ENCODE results near the gene FBLN5.
"Not testable (repeated sequence)": the region's sequence is repeated elsewhere in the genome, so short reads cannot be mapped to it uniquely, and the experiment has no call there.

Gene FBLN5

DNA sequence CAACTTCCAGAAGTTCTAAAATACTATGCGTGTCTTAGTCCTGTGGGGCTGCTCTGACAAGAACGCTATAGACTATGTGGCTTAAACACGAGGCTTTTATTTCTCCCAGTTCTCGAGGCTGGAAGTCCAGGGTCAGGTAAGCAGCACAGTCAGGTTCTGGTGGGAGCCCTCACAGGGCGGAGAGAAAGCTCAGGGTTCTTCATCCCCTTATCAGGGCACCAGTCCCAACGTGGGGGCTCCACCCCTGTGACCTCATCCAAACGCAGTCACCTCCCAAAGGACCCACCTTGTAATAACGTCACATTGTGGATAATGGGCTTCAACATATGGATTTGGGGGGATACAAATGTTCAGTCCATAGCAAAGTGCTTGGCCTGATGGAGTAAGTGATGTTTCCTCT, 43.0 kb downstream of the FBLN5 start:
- no peak for DNase-seq

DNA sequence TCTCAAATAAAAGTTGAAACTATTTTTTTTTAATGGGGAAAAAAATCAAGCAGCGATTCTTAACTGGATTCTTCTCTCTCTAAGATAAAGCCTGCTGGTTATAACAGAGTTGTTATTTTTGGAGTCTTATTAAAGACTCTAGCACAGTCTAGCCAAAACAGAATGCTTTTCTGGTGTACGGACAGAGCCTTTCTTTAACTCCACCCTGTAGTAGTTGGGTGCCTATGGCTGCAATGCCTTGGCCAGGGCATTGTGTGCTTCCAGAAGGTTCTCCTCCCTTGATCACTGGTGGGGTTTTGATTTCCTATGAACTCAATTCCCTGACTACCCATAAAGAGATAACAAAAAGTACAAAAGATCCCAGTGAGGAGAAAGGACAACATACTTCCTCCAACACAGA, 44.4 kb downstream of the FBLN5 start:
- DNase-seq, result no peak

DNA sequence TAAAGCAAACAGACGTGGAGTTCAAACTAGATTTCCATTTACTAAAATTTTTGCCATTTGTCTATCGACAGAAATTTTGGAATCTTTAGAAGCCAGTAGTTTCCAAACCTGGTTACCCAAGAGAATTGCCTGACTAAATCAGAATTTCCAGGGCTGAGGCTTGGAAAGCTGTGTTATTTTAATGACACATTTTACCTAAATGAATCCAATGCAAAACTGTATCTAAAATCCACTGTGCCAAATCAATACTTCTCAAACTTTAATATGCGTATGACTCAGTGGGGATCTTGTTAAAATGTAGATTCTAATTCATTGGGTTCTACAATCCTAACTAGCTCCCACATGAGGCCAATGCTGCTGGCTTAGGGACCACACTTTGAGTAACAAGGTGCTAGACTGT, 45.2 kb downstream of the FBLN5 start:
- DNase-seq, result no peak

DNA sequence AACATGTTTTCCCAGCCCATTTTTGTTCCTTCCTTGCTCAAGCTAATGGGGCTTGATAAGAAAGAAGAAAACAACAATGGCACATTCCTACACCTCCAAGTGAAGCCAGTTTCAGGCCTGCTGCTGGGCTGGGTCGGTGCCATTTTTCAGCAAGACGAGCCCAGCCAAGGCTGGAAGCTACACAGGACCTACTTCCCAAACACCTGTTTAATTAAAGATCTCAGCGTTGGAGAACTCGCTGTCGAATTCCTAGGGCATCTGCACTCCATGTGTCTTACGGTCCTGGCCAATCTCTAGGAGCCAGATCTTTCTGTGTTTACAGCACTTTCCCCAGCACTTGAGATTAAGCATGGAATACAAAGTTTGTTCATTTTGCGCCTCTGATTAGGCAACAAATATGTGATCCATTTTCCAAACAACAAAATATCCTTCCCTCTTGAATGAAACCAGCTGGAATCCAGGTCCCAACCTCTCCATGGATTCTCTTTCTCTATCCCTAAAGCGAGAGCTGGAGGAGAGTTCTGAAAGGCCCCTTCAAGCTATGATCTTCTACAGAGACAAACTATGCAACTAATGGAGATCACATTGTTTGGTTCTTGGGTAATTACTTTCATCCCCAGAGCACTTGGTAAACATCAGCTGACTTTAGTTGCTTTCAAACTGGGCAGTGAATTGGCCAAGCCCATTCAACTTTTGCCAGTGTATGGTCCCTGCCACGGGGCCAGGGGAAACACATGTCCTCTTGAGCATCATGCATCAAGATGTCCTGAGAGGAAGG, 45.9 kb downstream of the FBLN5 start:
- no peak for DNase-seq

DNA sequence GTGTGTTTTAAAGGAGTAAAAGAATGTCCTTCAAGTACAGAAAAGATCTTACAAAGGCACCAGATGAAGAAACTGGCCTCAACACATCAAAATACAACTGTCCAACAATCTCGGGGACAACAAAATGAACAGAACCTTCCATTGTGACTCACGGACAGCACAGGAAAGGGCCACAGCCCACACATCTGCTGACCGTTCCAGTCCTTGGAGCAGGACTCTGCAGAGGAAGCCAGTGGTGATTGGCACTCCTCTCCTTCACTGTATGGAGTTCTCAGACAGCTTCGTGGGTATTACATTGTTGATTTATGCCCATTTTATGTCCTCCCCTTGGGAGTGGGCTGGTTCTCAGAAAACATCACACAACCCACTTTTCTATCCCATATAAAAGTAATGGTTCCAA, 47.7 kb downstream of the FBLN5 start:
- no peak for DNase-seq

DNA sequence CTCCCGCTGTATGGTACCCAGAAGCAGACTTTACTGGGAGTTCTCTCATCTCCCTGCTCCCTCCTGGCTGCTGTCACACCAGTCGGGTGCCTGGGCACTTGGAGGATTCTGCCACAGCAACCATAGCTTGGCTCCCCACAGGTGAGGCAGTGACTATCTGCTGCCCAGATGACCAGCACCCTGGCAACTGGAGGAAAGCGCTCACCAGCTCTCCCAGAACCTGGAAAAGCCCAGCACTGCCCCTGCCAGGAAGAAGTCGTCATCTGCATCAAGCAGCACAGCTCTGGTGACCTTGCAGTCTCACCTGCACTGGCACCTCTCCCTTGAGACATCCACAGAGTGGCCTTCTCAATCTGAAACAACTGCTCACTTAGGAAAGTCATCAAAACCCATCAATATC, 48.3 kb downstream of the FBLN5 start:
- DNase-seq, result no peak

DNA sequence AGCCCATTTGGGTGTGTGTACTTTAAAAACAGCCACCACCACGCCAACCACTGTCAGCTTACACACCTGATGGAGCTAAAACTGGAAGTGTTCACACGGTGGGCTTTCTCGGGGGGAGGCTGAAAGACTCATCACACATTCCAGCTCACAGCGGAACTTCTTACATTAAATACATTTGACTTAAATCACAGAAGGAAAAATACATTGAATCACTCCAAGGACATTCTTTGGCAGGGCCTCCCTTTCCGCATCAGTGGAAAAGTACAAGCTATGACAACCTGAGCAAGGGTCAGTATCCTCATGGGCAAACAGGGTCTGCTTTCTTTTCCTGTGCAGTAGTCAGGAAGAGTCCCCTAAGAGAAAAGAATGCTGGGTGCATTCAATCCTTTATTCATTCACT, 49.1 kb downstream of the FBLN5 start:
- DNase-seq, result no peak

DNA sequence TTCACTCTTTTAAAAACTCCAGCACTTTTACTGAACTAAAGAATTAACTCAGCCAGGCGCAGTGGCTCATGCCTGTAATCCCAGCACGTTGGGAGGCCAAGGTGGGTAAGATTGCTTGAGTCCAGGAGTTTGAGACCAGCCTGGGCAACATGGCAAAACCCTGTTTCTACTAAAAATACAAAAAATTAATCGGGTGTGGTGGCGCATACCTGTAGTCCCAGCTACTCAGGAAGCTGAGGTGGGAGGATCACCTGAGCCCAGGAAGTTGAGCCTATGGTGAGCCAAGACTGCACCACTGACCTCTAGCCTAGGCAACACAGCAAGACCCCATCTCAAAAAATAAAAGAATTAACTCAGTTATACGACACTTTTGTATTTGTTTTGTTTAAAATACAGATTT, 49.8 kb downstream of the FBLN5 start:
- not testable (repeated sequence) for DNase-seq

DNA sequence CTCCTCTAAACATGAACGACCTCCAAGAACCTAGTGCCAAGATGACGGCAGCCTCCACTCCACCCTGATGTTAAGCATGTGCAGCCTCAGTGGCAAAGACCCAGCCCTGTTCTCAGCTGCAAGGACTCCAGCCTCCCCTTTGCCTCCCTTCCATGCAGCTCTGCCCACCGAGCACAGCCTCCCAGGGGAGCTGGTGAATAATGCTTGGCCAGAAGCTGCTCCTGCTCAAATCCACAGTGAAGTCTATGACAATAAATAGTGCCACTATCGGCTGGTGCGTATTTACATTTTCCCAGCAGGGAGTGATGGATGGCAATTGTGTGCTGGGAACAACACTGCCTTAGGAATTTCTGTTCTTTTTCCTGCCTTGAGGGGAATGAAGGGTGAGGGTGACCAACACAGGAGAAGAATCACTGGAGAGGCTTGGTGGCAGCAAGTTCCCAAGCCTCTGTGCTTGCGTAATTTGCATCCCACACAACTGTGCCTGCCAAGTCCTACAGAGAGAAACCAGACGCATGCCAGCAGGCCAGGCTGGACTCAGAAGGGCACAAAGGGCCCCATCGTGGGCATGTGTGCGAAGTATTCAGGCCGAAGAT, 50.3 kb downstream of the FBLN5 start:
- DNase-seq, result no peak

DNA sequence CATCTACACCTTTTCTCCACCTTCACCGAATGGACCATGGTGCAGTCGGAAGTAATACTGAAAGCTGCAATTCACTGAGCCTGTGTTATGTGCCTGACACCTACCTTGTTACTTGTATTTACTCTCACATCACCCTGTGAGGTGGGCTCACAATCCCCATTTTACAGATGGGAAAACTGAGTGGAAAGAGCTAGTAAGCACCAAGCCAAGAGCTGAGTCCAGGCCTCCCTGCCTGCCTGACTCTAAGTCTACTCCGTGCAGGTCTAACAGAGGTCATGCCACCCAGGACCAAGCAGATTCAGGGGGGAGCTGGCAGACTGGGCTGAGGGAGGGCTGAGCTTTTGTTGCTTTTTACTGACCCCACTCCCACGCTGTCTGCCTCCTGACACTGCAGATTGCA, 51.1 kb downstream of the FBLN5 start:
- DNase-seq, result no peak

DNA sequence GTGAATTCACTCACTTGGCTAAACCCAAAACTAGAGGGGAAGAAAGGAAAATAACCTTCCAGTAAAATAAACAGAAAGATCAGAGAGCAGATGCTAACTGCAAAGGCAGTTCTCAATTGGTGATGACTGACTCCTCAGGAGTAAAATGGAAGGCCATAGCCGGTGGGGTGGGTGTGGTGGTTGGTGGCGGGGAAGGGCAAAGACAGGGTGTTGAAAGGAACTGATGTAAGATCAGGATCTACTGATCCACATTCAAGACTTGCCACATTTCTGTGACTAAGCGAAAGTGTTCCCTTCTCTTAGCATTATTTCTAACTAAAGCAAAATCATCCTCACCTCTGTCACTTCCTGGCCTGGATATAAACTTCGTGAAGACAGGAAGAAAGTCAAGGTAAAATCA, 53.8 kb downstream of the FBLN5 start:
- peak; percentile 42 for DNase-seq

DNA sequence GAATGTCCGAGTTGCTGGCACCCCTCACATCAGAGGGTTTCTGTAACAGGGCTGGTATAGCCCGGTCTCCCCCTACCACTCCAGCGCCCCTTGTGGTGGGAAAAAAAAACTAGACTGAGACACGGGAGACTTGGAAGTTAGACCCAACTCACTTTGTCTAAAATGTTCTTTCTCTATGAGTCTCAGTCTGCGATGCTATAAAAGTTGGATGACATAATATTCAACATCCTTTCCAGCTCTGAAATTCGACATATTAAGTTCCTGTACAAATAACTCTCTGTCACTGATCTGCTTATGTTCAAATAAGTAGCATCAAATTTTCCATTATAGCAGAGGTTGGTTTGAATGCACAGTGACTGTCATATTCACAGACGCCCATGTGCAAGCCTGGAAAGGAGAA, 54.5 kb downstream of the FBLN5 start:
- DNase-seq, result peak; percentile 67

DNA sequence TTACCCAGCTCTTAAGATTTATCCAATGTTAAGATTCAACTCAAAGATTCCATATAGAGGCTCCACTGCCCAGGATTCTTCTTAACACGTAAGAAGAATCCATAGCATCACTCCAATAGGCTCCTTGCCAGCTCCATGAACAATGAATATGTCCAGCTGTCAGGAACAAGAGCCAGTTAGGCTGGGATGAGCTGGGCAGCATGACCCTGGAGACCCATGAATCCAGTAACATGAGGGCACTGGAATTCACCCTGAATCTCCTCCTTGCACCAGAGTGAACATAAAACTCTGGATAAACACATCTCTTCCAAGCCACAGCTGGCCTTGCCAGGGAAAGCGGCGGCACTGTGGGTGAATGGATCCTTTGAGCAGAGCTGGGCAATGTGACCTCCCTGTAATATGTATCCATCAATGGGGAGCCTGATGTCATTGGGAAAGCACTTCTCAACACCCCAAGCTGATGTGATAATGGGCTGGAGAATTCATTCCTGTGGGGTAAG, 55.7 kb downstream of the FBLN5 start:
- DNase-seq, result no peak

DNA sequence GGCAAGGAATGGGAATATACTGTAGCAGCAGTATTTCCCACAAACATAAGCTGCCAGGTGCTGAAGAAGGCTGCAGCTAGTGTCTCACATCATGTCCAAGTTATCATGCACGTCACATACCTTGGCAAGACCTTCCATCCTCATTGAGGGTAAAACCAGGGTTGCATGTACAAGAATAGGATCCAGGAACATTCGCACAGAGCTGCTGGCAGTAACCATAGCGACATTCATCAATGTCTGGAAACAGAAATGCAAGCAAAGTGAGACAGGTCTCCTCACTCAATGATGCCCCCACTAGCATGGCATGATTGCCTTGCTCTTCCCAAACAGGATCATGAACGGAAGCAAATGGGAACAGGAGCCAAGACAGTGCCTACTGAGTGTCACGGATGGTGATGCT, 56.4 kb downstream of the FBLN5 start:
- DNase-seq, result no peak

DNA sequence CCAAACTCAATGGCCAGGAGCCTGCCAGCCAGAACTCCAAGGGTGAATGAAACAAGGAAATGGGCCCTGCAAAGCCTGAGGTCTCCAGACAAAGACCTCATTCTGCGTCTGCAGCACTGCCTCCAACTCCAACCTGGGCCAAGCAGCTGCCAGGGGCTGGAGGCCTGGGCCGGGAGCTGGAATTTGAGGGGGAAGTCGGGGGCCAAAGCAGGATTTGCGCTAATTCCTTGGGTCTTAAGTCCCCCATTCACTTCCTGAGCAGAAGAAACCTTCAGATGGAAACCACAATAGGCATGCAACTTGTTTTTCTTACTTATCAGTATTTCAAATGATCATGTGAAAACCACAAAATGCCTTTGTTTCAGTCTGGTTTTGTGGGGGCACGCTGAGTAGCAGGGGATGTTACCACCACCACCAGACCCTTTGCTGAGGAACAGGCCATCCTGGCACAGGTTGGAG, 57.2 kb downstream of the FBLN5 start:
- peak; percentile 65 for DNase-seq

DNA sequence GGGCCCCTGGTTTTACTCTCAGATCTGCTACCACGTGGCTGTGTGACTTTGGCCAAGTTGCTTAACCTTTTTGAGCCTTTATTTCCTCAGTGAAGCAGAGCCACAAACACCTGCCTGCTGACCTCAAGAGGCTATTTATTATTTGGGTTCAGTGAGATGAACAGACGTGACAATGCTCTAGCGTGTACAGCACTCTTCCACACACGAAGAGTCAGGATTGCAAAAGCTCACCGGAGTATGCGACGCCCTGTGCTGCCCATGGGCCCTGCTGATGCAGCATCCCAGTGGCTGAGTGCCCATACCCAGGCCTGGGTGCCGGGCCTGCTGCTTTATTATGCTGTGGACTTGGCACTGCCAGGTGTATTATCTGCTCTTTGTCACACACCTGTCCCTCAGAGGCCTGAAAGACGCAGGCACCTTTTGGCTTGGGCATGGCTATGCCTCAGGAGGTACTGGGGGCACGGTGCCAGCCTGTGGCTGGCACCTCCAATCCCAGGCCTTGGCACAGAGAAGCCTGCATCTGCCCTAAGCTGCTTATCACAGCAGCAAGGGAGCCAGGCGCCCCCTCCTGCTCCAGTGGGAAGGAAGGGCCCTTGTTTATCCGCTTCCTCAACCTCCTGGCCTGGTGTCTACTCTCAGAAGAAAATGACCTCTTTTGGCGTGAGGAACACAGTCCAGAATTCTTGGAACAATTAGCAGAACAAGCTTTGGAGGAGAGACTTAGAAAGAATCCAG, 57.9 kb downstream of the FBLN5 start:
- DNase-seq, result peak; percentile 28

DNA sequence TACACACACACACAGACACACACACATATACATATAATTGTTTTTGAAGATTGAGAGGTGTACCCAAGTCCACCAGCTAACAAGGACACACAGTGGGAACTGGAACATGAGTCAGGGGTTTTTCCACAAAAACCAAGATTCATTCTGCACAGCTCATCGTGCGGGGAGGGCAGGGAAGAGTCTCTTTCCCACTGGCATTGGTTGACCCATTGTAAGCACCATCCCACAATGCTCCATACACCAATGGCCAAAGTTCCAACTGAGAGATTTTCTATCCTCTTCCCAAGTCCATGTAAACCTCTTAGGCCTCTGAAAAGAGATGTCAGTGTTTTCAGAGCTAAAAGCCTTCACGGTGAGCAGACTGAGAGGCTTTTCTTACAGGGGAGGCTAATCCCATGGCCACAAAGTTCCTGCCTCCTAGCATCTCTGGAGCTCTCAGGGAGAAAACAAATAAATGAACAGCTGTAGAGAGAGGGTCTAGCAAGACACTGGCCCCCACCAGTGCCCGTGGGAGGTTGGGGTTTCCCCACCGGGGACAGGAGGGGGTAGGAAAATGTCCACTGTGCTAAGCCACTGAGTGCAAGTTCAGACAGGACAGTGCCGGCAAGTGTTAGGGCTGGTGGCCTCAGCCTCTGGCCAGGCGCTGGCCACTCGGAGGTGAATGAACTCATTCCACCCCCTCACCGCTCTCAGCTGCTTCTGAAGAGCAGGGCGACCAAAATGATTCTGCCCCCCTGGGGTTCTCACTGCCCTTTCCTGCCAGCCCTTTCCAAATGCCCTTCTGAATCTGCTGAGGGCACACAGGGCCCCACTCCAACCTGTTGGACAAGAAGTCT, 58.6 kb downstream of the FBLN5 start:
- DNase-seq, result no peak

DNA sequence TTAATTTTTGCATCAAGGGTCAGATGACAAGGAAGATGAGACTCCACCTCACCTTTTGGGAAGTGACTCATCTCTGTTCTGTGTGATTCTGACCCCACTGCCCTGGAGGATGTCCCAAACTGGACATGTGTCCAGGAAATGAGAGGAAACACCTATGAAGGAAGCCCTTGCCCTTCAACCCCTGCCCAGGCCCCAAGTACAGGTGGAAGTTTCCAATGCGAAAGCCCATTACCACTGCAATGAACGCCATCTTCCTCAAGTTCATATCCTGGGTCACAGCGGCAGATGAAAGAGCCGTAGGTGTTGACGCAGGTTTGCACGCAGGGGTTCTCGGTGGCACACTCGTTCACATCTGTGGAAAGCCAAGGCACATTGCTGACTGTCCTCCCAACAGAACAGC, 60.5 kb downstream of the FBLN5 start:
- DNase-seq, result no peak

DNA sequence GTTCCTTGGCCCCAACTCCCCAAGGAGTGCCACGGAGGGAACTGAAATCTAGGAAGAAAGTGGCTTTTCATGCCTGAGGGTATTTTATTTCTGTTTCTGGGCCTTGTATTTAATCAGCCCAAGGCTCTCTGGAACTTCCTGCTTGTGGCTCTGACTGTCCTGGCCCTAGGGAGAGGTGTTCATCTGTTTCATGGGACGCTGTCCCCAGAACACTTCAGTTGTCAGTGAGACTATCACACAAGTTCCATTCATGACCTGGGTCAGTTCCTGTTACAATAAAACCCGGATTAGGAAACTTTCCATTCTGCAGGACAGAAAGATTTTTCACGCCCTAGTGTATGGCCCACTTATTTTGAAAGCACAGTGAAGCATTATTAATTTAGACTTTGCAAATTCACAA, 61.7 kb downstream of the FBLN5 start:
- DNase-seq, result no peak

DNA sequence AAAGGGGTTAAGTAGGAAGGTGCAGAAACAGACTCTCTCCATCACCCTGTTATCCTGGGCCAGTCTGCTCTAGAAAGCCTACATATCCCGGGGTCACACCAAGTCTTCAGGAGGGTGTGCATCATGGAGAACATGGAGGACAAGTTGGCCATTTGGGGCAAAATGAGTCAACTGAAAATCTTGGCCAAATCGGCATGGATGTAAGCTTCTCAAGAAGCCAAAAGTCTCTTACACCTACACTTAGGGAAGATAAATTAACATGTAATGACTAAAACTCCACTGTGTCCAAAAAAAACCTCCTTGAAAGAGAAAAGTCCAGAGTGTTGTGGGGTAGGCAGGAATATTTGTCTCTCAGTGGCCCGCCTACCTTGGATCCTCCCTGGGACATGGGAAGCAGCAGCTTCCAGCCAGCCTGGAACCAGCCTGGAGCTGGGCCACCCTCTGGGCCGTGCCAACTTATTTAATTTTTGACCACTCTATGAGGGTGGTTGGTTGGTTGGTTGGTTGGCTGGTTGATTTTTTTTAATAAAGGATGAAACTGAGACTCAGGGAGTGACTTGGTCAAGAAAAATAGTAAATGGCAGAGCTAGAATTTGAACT, 62.3 kb downstream of the FBLN5 start:
- DNase-seq, result no peak

DNA sequence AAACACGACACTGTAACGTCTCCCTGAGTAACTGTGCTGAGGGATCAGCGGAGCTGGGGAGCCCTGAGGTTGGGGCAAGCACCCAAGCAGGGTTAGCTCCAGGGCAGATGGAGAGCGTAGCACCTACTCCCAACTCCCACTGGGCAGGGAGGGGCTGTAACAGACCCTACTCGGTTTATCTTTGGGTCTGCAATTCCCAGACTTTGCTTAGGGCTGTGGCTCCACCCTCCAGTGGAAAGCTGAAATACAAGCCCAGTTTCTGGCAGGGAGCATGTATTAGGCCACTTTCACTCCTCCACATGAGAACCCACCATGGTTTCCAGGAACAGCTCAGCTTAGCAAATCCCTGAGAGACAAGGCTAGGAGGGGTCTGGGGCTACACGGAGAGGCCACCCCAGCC, 62.8 kb downstream of the FBLN5 start:
- DNase-seq, result no peak

DNA sequence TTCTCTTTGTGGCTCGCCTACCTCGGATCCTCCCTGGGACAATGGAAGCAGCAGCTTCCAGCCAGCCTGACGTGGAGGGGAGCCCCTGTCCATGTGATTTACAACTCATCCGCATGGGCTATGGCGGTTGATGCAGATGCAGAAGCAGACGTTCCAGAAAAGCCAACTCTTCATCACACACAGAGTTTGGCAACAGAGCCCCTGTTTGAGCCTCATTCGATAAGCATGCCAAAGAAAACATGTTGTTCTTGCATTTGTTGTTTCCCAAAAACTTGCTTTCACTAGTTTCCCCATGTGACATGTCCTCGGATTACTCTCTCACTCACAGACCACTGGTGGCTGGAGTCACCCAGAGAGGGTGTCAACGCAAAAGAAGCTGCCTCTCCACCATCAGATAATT, 63.7 kb downstream of the FBLN5 start:
- no peak for DNase-seq

DNA sequence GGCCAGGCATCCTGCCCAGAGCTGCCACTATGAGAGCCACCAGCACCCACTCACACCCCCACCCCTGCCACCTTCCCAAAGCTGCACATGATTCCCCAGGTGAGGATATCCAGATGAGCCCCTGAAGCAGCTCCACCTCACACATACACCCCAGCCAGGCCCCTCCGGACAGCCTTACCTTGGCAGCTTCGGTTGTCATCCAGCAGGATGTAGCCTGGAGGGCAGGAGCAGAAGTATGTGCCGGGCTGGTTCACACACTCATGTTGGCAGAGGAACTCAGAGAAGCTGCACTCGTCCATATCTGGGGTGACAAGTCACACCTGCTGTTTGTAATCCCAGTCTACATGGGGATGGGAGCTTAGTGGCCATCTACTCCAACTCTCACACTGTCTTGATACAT, 64.7 kb downstream of the FBLN5 start:
- no peak for DNase-seq

Measured in hematopoietic multipotent progenitor cell treated with erythropoietin and hydrocortisone succinate and interleukin-3 and kit ligand, for 4 days (in vitro differentiated cells).